IPS-20b (cell line): ENCODE results near the gene RSU1.

ENCODE experiments used
- H3K27ac ChIP-seq: one replicate; pipeline ENCODE4 v1.5.1; 2013; ENCODE audit warnings: low read length
- H3K27me3 ChIP-seq: 2 replicates; pipeline ENCODE4 v1.6.1; 2013; ENCODE audit warnings: mild to moderate bottlenecking, low read length, inconsistent platforms; ENCODE audit not compliant: insufficient read depth
- H3K36me3 ChIP-seq: 2 replicates; pipeline ENCODE4 v1.6.1; 2013; ENCODE audit warnings: low read depth, mild to moderate bottlenecking, inconsistent platforms, low read length, moderate library complexity; ENCODE audit not compliant: insufficient read depth
- H3K4me1 ChIP-seq: 2 replicates; pipeline ENCODE4 v1.6.1; 2013; ENCODE audit warnings: mild to moderate bottlenecking, control low read depth, inconsistent platforms, low read length, moderate library complexity; ENCODE audit not compliant: insufficient read depth
- H3K4me3 ChIP-seq: 2 replicates; pipeline ENCODE4 v1.5.1; 2013; ENCODE audit warnings: mild to moderate bottlenecking, low read length, inconsistent platforms
- H3K9ac ChIP-seq: 2 replicates; pipeline ENCODE4 v1.6.1; 2013; ENCODE audit warnings: low read depth, mild to moderate bottlenecking, inconsistent platforms, low read length, moderate library complexity
- H3K9me3 ChIP-seq: 2 replicates; pipeline ENCODE4 v1.6.1; 2013; ENCODE audit warnings: mild to moderate bottlenecking, low read depth, low read length, inconsistent platforms; ENCODE audit not compliant: insufficient read depth

Gene RSU1

GRCh38 chr10:16803464-16803863 lies 13.8 kb downstream of the RSU1 start:
- Histone ChIP-seq H3K4me3 (no peak overlapping the region), H3K36me3 (no peaks in the 10 kb centered on the region), H3K27me3 (no peaks in the 10 kb centered on the region), H3K9me3 (no peaks in the 10 kb centered on the region; the same call in 1 of the 2 replicates), H3K27ac (no peak overlapping the region), H3K4me1 (peaks cover 3% of the 10 kb centered on the region; the same call in 1 of the 2 replicates), H3K9ac (no peak overlapping the region)

- H3K27me3 ChIP-seq, result no peaks in the 10 kb centered on the region
- peaks cover 3% of the 10 kb centered on the region; the same call in 1 of the 2 replicates for H3K4me1 ChIP-seq
- no peak overlapping the region for H3K9ac ChIP-seq
- H3K9me3 ChIP-seq, result no peaks in the 10 kb centered on the region; the same call in 1 of the 2 replicates
- H3K4me3 ChIP-seq, result no peak overlapping the region
- no peak overlapping the region for H3K27ac ChIP-seq
- no peaks in the 10 kb centered on the region for H3K36me3 ChIP-seq
These were observed 17.6 kb downstream of the RSU1 start for GRCh38 chr10:16799621-16800020.

- H3K9ac ChIP-seq, result no peak overlapping the region
- H3K27ac ChIP-seq, result no peak overlapping the region
- H3K4me3 ChIP-seq, result no peak overlapping the region
- peaks cover 3% of the 10 kb centered on the region; the same call in 1 of the 2 replicates for H3K4me1 ChIP-seq
- H3K36me3 ChIP-seq, result no peaks in the 10 kb centered on the region
- no peaks in the 10 kb centered on the region; the same call in 1 of the 2 replicates for H3K9me3 ChIP-seq
- H3K27me3 ChIP-seq, result no peaks in the 10 kb centered on the region
These were observed 18.7 kb downstream of the RSU1 start for GRCh38 chr10:16798571-16798970.

GRCh38 chr10:16795410-16796073 lies 21.7 kb downstream of the RSU1 start:
- peaks cover 3% of the 10 kb centered on the region; the same call in 1 of the 2 replicates for H3K4me1 ChIP-seq
- no peaks in the 10 kb centered on the region for H3K36me3 ChIP-seq
- H3K4me3 ChIP-seq, result no peak overlapping the region
- no peak overlapping the region for H3K9ac ChIP-seq
- H3K27me3 ChIP-seq, result no peaks in the 10 kb centered on the region
- H3K9me3 ChIP-seq, result no peaks in the 10 kb centered on the region; the same call in 1 of the 2 replicates
- no peak overlapping the region for H3K27ac ChIP-seq

- Histone ChIP-seq H3K27me3 (no peaks in the 10 kb centered on the region), H3K9ac (no peak overlapping the region), H3K9me3 (no peaks in the 10 kb centered on the region), H3K4me3 (no peak overlapping the region), H3K27ac (no peak overlapping the region), H3K4me1 (no peaks in the 10 kb centered on the region), H3K36me3 (no peaks in the 10 kb centered on the region)
These were observed 23.2 kb downstream of the RSU1 start for GRCh38 chr10:16794005-16794404.

- no peaks in the 10 kb centered on the region for H3K27me3 ChIP-seq
- no peak overlapping the region for H3K4me3 ChIP-seq
- no peaks in the 10 kb centered on the region for H3K4me1 ChIP-seq
- no peaks in the 10 kb centered on the region for H3K9me3 ChIP-seq
- H3K36me3 ChIP-seq, result no peaks in the 10 kb centered on the region
- no peak overlapping the region for H3K27ac ChIP-seq
- H3K9ac ChIP-seq, result no peak overlapping the region
These were observed 24.5 kb downstream of the RSU1 start for GRCh38 chr10:16792675-16793074.

GRCh38 chr10:16789765-16790164 lies 27.5 kb downstream of the RSU1 start:
- no peaks in the 10 kb centered on the region for H3K4me1 ChIP-seq
- no peaks in the 10 kb centered on the region for H3K9me3 ChIP-seq
- H3K4me3 ChIP-seq, result no peak overlapping the region
- H3K27ac ChIP-seq, result no peak overlapping the region
- no peaks in the 10 kb centered on the region for H3K36me3 ChIP-seq
- H3K9ac ChIP-seq, result no peak overlapping the region
- H3K27me3 ChIP-seq, result no peaks in the 10 kb centered on the region

GRCh38 chr10:16789261-16789660 lies 28.0 kb downstream of the RSU1 start:
- H3K4me3 ChIP-seq, result no peak overlapping the region
- no peaks in the 10 kb centered on the region for H3K4me1 ChIP-seq
- no peaks in the 10 kb centered on the region for H3K27me3 ChIP-seq
- no peaks in the 10 kb centered on the region for H3K9me3 ChIP-seq
- no peaks in the 10 kb centered on the region for H3K36me3 ChIP-seq
- no peak overlapping the region for H3K9ac ChIP-seq
- no peak overlapping the region for H3K27ac ChIP-seq

GRCh38 chr10:16788778-16789177 lies 28.4 kb downstream of the RSU1 start:
- H3K36me3 ChIP-seq, result no peaks in the 10 kb centered on the region
- no peaks in the 10 kb centered on the region for H3K9me3 ChIP-seq
- H3K27me3 ChIP-seq, result no peaks in the 10 kb centered on the region
- no peak overlapping the region for H3K4me3 ChIP-seq
- H3K27ac ChIP-seq, result no peak overlapping the region
- no peak overlapping the region for H3K9ac ChIP-seq
- no peaks in the 10 kb centered on the region for H3K4me1 ChIP-seq

GRCh38 chr10:16788125-16788524 lies 29.1 kb downstream of the RSU1 start:
- Histone ChIP-seq H3K4me3 (no peak overlapping the region), H3K9me3 (no peaks in the 10 kb centered on the region), H3K27me3 (no peaks in the 10 kb centered on the region), H3K4me1 (no peaks in the 10 kb centered on the region), H3K36me3 (no peaks in the 10 kb centered on the region), H3K27ac (no peak overlapping the region), H3K9ac (no peak overlapping the region)

- H3K27me3 ChIP-seq, result no peaks in the 10 kb centered on the region
These were observed 29.8 kb downstream of the RSU1 start for GRCh38 chr10:16787361-16787791.

GRCh38 chr10:16780338-16780880 lies 36.8 kb downstream of the RSU1 start:
- no peaks in the 10 kb centered on the region for H3K27me3 ChIP-seq
- no peaks in the 10 kb centered on the region for H3K9me3 ChIP-seq
- no peak overlapping the region for H3K27ac ChIP-seq
- H3K4me3 ChIP-seq, result no peak overlapping the region
- H3K36me3 ChIP-seq, result no peaks in the 10 kb centered on the region
- H3K4me1 ChIP-seq, result peaks cover 11% of the 10 kb centered on the region
- H3K9ac ChIP-seq, result no peak overlapping the region

More at GRCh38 chr10:16787361-16787791, 29.8 kb downstream of the RSU1 start:
- no peak overlapping the region for H3K4me3 ChIP-seq
- H3K9ac ChIP-seq, result no peak overlapping the region
- H3K4me1 ChIP-seq, result no peaks in the 10 kb centered on the region
- H3K27ac ChIP-seq, result no peak overlapping the region
- no peaks in the 10 kb centered on the region for H3K9me3 ChIP-seq
- H3K36me3 ChIP-seq, result no peaks in the 10 kb centered on the region
